Measurements from ENCODE around the gene KRTAP10-11.

DNA sequence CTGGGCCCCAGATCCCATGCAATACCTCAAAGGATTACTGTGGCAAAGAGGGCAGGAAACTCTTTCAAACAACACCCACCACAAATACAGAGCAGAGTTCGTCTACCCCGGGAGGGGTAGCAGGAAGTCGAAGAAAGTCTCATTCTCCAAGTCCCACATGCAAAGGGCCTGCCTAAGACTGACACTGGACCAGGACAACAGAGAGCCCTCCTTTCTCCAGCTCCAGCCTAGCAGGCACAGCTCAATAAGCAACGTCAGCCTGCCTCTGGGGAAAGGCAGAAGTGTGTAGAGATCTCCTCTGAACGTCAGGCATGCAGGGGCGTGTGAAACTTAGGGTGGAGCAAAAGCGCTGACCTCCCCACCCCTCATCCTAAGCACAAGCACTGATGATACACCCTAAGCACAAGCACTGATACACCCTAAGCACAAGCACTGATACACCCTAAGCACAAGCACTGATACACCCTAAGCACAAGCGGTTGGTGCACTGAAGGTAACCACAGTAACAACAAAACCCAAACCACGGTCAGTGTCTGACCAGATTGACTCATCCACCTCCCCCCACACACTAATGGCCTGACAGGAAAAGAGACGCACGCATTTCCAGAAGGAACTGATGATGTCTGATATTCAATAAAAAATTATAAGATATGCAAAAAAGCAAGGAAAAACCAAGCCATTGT lies 12.8 kb downstream of the KRTAP10-11 start:
- TF ChIP-seq SUZ12 (IDR thresholded peaks at IDR 0.05; ENCODE audit: extremely low read depth, insufficient read depth, insufficient read length) (no peak), YY1 (IDR thresholded peaks at IDR 0.05; ENCODE audit: insufficient read depth, insufficient read length) (no peak), ZNF274 (IDR thresholded peaks at IDR 0.05; ENCODE audit: low read depth, low read length) (no peak)
